Colonic mucosa (tissue), 4 donors: ENCODE results near the gene MET. TPM values are rescaled to one million over a fixed set of nuclear protein-coding genes. Genes with fewer than 3 reads are reported as not detected.

ENCODE experiments used
- DNase-seq: peaks from one replicate; pipeline ENCODE4 v3.0.0-alpha.2; 2020
- H3K27ac ChIP-seq: fragments of 200-600 bp; one replicate; pipeline ENCODE4 v1.8.0; 2021
- H3K27me3 ChIP-seq: fragments of 200-600 bp; one replicate; pipeline ENCODE4 v1.8.0; 2021
- H3K36me3 ChIP-seq: fragments of 200-600 bp; one replicate; pipeline ENCODE4 v1.8.0; 2021
- H3K4me1 ChIP-seq: fragments of 200-600 bp; one replicate; pipeline ENCODE4 v1.8.0; 2021; ENCODE audit warnings: mild to moderate bottlenecking
- H3K4me3 ChIP-seq: fragments of 200-600 bp; one replicate; pipeline ENCODE4 v1.8.0; 2021
- H3K9ac ChIP-seq, 2 donors: one replicate each; pipeline ENCODE4 v1.7.0; 2013; ENCODE audit warnings: control low read depth in 2 of 2, low read depth in 2 of 2, low read length in 2 of 2
- H3K9me3 ChIP-seq: fragments of 200-600 bp; one replicate; pipeline ENCODE4 v1.8.0; 2021
- CTCF ChIP-seq: fragments of 200-600 bp; IDR thresholded peaks from one replicate; pipeline ENCODE4 v1.8.0; 2022; ENCODE audit warnings: antibody characterized with exemption, mild to moderate bottlenecking
- intact Hi-C: fragments of 100-400 bp; cut with DNase I; formaldehyde crosslinking; loops from one replicate; pipeline ENCODE4 v1.14.1; 2022
- total RNA-seq, 2 donors: library from RNA; stranded (reverse); fragmentation: NEBNext Ultra II Directional in 1 of 2; extraction: Animal tissue kit (Norgen Biotek cat#: 25700) in 1 of 2; gene quantifications; one replicate each; pipeline ENCODE4 v1.2.1, GENCODE V29; 2021
- donor health status: healthy.
- donor health status: DM: no; HTN: no; CAD: no.
- donor health status: DM: no; HTN: no; CAD: no.

Gene MET
- total RNA-seq, 2 donors from 2014 or later: 38.3 to 45.3 TPM

- Histone ChIP-seq H3K27me3 (no peaks in the 10 kb centered on the region), H3K36me3 (no peaks in the 10 kb centered on the region), H3K9ac (no peak overlapping the region), H3K4me3 (no peak overlapping the region), H3K4me1 (peaks cover 6% of the 10 kb centered on the region), H3K27ac (no peak overlapping the region), H3K9me3 (no peaks in the 10 kb centered on the region)
- TF ChIP-seq CTCF: no peak
- intact Hi-C loops: no loop called here
- peak; percentile 39 for DNase-seq
Measured at GRCh38 chr7:116686812-116687419, 14.9 kb downstream of the MET start.

- Histone ChIP-seq H3K9ac (no peak overlapping the region), H3K4me1 (peaks cover 6% of the 10 kb centered on the region), H3K36me3 (no peaks in the 10 kb centered on the region), H3K27ac (no peak overlapping the region), H3K27me3 (no peaks in the 10 kb centered on the region), H3K4me3 (no peak overlapping the region), H3K9me3 (no peaks in the 10 kb centered on the region)
- no peak for DNase-seq
- no peak for TF ChIP-seq CTCF
- intact Hi-C loops: no loop called here
Measured at GRCh38 chr7:116687801-116688201, 15.8 kb downstream of the MET start.

GRCh38 chr7:116689790-116690259, 17.8 kb downstream of the MET start:
- no peaks in the 10 kb centered on the region for H3K27me3 ChIP-seq
- H3K9ac ChIP-seq: no peak overlapping the region
- no peaks in the 10 kb centered on the region for H3K9me3 ChIP-seq
- H3K36me3 ChIP-seq: no peaks in the 10 kb centered on the region
- no peak overlapping the region for H3K27ac ChIP-seq
- intact Hi-C loops: no loop called here
- H3K4me1 ChIP-seq: peaks cover 6% of the 10 kb centered on the region
- no peak for TF ChIP-seq CTCF
- DNase-seq: no peak
- H3K4me3 ChIP-seq: no peak overlapping the region

GRCh38 chr7:116691664-116692063, 19.7 kb downstream of the MET start:
- Histone ChIP-seq H3K9me3 (no peaks in the 10 kb centered on the region), H3K27ac (no peak overlapping the region), H3K27me3 (no peaks in the 10 kb centered on the region), H3K4me1 (peaks cover 6% of the 10 kb centered on the region), H3K36me3 (no peaks in the 10 kb centered on the region), H3K9ac (no peak overlapping the region), H3K4me3 (no peak overlapping the region)
- no peak for TF ChIP-seq CTCF
- no peak for DNase-seq
- intact Hi-C loops: no loop called here

GRCh38 chr7:116692401-116693308, 20.7 kb downstream of the MET start:
- no peaks in the 10 kb centered on the region for H3K36me3 ChIP-seq
- no peaks in the 10 kb centered on the region for H3K9me3 ChIP-seq
- no peak for DNase-seq
- no peak overlapping the region for H3K9ac ChIP-seq
- no peaks in the 10 kb centered on the region for H3K27me3 ChIP-seq
- H3K4me1 ChIP-seq: peaks cover 1% of the 10 kb centered on the region
- TF ChIP-seq CTCF: no peak
- intact Hi-C loops: no loop called here
- no peak overlapping the region for H3K4me3 ChIP-seq
- H3K27ac ChIP-seq: no peak overlapping the region
